ENCODE data around the gene TP53I11.

DNA sequence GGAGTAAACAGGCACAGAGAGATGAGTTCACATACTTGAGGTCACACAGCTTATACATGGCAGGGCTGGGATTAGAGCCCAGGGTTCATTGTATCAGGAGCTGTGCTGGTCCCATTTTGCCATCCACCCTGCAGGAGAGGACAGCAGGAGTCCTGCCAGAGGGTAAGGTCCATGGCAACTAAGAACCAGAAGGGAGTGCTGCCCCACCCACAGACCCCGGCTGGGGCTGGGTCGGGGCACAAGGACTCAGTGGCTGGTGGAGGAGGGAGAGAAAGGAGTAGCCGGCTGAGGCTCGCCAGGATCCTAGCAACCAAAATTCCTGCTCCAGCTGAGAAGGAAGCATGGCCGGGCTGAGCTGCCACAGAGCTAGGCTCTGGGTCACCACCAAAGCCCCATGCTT, 25.9 kb upstream of the TP53I11 start:
- TF ChIP-seq, protein P1, sequence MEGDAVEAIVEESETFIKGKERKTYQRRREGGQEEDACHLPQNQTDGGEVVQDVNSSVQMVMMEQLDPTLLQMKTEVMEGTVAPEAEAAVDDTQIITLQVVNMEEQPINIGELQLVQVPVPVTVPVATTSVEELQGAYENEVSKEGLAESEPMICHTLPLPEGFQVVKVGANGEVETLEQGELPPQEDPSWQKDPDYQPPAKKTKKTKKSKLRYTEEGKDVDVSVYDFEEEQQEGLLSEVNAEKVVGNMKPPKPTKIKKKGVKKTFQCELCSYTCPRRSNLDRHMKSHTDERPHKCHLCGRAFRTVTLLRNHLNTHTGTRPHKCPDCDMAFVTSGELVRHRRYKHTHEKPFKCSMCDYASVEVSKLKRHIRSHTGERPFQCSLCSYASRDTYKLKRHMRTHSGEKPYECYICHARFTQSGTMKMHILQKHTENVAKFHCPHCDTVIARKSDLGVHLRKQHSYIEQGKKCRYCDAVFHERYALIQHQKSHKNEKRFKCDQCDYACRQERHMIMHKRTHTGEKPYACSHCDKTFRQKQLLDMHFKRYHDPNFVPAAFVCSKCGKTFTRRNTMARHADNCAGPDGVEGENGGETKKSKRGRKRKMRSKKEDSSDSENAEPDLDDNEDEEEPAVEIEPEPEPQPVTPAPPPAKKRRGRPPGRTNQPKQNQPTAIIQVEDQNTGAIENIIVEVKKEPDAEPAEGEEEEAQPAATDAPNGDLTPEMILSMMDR (IDR thresholded peaks at IDR 0.05; ENCODE audit: low read length), result no peak
- TF ChIP-seq EZH2phosphoT487 (IDR thresholded peaks at IDR 0.05; ENCODE audit: low read length), result no peak
